Measurements from ENCODE around the gene FOXP1.
A peak's percentile ranks its signal among the peaks of the same experiment; 100 is the strongest.

FOXP1 gene

DNA sequence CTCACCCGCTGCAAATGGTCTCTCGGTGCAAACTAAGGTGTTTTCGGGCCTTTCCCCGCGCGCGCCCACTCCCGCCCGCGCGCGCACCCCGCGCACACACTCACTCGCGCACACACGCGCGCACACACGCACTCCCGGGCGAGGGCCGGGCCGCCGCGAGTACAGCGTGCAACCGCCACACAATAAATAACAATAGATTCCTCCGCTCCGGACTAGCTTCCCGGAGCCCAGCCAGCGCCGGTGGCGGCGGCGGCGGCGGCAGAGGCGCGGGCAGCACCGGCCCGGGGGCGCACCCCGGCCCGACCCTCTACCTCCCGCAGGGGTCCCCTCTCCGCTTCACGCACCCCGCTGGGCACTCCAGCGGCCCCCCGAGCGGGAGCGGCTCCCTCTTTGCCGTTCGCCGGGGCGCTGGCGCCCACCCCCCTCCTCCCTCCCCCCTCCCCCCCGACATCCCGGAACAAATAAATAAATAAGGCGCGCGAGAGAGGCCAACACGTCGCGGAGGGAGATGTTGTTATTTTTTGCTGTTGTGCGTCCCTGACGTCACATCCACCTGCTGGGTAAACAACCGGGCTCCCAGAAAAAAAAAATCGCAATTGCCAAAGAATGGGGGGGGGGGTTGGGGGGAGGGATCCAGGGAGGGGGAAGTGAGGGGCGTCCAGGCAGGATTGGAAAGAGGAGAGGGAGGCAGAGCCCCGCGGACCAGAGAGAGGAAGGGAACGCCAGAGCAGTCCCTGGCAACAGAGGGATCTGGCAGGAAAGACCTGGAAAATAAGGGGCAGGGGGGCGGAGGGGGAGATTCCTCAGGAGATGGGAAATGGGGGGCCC is at the start of gene FOXP1:
TSS of gene FOXP1 (minus strand) at position 163 of the 828 bp plus-strand sequence. CDS start 385,347 bp downstream, outside the sequence.
- peak; percentile 70 for DNase-seq

DNA sequence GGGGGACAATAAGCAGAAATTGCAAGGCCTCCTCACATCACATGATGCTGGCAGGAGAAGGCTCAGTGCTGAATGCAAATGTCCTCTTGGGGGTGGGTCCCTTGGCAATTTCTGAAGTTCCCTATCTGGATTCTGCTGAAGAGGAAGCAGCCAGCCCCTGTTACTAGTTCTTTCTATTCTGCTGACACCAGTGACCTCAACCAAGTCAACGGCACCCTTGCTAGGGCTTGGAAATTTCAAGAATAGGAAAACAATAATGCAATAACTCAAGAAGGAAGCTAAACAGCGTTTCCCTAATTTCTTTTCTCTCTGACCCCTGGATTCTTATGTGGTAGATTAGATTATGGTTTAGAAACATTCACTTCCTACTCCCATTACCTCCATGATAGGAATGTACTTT is 46.2 kb upstream of the FOXP1 start:
- no peak for DNase-seq

DNA sequence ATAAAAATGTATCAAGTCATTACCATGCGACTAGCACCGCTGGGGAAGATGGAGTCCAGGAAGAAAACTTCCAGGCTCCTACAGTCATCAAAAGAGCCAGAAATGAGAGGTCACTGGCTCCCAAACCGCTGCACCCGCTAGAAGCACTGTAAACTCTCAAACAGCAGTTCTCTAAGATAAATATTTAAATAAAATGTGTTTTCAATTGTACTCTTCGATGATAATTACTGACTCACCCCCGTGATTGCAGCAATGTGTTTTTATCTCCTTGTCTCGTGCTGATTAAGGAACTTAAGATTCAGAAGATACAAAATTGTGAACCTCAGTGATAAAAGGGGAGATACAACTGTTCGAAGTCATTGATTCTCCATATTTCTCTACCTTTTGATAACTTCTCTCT is 45.8 kb upstream of the FOXP1 start:
- DNase-seq, result no peak

DNA sequence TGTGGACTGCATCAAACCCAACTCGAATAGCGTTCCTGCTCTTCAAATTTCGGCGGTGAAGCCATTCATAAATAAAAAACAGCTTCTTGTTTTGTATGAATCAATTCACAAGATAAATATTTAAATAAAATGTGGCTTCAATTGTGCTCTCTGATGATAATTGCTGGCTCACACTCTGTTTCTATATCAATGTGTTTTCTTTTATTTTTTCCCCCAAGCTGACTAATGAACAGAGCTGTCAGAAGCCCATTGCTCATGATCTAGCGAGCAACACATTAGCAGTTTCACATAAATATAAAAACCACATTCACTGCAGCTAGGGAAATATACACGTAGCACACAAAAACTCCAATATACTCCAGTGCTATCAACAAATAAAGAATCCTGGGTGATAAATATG is 45.0 kb upstream of the FOXP1 start:
- no peak for DNase-seq

DNA sequence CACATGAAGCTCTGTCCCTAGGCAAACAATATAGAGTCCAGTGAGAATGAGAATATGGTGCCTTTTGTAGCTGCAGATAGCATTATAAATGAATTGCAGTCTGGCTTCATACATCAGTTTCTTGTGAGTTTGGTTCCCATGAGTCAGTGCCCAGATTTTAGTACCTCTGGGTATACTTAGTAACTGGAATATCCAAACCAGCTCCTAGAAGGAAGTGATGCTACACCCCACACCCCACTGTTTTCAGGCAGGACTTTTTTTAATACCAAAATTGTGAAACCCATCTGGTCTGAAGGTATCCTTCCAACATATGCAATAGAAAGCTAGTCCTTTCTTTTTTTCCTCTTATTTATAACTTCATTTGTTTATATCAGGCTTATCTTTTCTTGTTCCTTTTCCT is 42.1 kb upstream of the FOXP1 start:
- DNase-seq, result no peak

DNA sequence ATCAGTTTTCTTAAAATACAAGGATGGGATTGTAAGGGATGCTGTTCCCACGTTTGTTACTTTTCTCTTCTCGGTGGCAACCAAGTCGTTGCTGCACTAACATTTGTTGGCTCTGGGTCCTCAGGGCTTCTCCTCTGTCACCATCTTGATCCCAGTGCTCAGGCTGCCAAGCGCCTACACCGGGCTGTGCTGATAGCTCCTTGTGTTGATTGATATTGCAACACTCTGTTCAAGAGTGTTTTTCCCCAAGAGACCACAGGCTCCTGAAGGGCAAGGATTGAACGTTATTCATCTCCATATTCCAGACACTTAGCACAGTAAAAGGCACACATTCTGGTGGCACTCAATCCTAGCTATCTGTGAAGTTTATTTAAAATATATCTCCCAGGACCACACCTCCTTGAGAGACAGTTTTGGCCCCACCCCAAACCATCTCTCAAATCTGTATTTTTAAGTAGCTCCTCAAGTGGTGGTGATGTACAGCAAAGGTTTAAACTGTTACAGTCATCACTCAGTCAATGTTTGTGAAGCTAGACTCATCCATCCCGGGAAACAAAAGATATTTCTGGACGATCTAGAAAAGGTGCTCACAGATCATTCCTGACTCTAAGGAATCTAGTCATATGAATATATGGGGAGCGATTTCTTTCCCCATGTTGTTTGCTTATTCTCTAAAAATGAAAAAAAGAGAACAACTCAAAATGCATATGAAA is 38.5 kb upstream of the FOXP1 start:
- DNase-seq, result no peak

DNA sequence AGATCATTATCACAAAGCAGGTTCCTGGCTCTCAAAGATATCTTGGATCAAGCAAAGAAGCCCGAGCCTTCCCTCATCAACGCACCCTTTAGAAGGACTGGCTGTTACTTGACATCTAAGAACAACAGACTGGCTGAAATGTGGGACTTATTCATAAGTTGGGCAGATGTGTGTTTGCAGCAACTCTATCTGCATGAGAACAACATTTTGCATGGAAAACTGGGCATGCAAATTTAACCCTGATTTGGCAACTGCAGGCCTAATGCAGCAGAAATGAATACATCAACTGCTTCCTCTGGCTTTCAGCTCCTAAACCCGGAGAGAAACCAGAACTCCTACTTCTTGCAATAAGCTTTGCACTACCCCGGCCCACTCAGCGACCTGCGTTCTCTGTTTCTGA is 35.0 kb upstream of the FOXP1 start:
- no peak for DNase-seq

DNA sequence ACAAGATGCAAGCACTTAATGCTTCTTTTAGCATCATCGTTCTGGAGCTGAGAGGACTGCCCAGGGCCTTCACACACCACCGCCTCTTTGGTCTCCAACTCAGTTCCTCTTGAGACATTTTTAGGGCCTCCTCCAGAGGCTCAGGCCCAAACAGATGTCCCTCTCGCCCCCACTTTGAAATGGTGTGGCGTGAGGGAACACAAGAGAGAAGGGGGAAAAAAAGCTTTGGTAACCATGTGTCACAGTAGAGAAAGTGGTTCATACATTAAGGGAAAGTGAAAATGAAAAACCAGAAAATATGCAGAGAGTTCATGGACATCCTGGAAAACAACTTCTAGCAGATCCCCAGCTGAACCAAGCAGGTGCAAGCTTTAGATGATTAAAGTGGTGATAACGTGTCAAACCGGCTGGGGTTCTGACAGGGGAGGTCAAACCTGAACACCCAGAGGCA is 33.1 kb upstream of the FOXP1 start:
- no peak for DNase-seq

DNA sequence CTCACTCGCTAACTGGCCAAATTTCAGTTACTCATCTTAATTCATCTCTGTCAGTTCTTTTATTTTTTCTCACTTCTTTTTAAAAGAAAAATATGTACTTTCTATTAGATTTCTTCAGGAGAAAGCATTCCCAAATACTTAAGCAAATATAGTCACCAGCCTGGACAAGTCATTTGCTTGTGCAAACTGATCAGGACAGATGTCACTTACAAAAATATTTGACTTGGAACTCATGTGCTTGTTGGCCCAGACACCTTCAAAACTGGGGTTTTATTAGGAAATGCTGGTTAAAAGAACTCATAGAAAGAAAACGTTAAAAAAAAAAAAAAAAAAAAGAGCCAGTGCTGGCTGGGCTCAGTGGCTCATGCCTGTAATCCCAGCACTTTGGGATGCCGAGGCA is 31.3 kb upstream of the FOXP1 start:
- no peak for DNase-seq

DNA sequence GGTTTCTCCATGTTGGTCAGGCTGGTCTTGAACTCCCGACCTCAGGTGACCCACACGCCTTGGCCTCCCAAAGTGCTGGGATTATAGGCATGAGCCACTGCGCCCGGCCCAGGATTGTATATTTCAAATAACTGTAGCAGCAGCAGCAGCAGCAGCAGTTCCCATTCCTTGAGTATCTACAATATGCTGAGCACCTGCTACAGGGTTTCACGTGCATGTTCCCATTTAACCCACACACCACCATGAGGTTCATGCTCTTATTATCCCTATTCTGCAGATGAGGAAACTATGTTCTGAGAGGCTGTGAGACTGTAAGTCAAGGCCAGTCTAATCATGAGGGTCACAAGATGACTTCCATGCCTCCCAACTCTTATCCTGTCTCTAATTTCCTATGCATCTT is 30.9 kb upstream of the FOXP1 start:
- DNase-seq, result no peak

DNA sequence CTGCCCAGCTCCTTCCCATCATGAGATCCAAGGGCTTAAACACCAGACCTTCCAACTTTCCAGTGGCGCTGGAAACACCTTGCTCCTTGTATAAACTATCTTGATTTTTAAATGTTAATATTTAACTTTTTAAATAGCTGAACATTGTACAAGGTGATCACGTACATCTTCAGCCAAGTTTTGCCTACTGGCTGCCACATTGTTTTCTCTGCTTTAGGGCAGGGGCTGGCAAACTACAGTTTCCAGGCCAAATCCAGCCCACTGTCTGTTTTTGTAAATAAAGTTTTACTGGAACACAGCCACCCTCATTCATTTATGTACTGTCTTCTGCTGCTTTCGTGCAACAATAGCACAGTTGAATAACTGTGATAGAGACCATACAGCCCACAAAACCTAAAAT is 27.6 kb upstream of the FOXP1 start:
- no peak for DNase-seq

DNA sequence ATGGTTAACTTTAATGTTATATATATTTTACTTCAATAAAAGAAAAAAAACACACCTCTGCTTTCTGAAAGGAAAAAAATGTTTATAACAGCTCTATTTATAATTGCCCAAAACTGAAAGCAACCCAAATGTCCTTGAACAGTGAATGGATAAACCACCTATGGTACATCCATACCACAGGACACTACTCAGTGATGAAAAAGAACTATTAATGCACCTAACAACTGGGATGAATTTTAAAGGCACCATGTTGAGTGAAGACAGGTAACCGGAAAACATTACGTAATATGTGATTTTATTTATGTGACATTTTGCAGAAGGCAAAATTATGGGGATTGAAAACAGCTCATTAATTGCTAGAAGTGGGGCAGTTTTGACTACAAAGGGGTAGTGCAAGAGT is 23.8 kb upstream of the FOXP1 start:
- no peak for DNase-seq

DNA sequence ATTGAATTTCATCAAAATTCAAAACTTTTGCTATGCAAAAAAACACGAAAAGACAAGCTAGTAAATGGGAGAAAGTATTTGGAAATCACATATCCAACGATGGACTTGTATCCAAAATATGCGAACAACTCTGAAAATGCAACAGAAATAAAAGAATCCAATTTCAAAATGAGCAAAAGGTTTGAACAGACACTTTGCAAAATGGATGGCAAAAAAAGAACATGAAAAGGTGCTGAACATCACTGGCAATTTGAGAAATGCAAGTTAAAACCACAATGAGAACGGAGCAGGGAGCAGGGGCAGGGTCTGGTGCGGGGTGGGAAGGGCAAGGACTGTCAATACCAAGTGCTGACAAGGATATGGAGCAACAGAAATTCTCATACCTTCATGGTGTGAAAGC is 23.1 kb upstream of the FOXP1 start:
- no peak for DNase-seq

DNA sequence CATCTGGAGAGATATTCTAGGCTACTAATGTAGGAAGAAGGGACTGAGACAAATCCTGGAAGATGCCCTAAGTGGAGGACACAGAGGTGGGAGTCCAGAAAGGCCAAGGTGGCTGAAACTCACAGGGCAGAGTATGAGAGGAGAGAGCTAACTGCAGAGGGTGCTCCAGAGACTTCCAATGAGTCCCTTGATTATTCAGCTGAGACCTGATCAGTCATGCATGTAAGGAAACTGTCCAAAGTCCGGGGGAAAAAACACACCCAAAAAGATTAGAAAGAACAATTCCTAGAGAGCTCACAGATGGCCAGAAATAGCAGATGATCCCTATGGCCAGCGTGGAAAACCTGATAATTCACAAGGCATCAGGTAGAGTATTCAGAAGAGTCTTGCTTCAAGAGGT is 18.7 kb upstream of the FOXP1 start:
- no peak for DNase-seq

DNA sequence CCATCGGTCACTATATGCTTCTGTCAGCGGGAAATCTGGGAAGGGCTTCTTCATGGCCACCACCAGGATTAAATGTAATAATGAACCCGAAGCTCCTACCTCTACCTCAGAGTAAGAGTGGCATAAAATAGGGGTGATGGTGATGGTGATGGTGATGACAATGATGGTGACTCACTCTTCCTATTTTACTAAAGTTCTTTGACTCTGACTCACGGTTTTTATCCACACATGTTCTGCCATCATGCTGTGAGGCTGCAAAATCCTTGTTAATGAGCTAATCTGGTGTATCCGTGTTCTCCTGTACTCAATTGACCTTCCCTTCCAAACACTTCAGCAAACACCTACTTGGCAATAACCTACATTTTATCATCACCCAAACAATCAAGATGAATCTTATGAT is 18.3 kb upstream of the FOXP1 start:
- DNase-seq, result no peak

DNA sequence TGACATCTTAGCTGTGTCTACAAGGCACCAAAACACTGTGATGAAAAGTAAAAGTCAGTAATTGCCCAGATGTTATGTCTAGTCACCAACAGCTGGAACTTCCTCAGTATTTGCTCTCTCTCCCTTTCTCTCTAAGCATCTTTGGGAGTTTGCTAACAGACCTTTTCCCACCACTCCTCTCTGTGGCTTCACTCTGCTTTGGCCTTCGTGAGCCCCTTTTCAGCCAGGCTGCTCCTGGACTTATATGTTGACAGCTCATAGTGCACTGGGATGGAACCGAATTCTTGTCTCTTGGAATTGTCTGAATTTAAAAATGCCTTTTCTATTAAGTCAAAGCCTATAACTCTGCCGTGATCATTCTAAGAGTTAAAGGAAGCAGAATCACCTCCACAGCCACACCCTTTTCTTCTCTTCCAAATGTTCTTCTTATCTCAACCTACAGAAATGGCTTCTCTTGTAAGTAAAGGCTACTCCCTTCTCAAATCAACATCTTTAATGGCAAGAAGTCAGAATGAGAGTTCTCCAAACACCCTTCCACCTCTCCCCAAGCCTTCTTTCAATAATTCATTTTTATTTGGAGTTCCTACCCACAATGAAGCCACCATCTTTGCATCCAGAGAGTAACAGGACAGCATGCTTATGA is 17.2 kb upstream of the FOXP1 start:
- no peak for DNase-seq

DNA sequence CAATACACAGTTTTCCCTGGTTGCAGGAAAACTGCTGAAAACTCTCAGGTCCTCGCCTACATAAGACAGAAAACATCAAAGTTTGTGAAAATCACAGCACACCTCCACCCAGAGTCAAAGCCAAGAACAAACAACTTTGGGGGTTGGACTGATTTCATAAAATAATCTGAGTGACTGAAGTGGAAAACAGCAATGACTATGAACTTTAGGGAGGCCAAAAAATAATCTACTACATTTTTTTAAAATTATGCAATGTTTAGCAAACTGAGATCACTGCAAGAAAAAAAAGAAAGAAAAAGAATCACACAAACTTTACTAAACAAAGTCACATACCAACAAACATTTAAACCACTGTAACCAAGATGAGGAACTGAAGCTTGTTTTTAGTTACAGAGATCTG is 15.9 kb upstream of the FOXP1 start:
- no peak for DNase-seq

DNA sequence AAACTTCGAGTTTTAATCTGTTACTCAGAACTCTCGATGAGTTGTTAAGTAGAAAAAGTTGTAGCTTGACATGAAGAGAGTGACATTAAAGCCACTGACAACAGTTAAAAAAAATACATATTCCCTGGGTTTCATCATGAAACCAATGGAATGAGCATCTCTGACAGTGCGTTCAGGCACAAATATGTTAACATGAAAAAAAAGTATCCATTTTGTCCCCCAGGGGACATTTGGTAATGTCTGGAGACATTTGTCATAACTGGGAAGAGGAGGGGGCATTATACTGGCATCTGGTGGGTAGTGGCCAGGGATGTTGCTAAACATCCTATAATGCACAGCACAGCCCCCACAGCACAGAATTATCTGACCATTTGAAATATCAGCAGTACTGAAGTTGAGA is 14.8 kb upstream of the FOXP1 start:
- no peak for DNase-seq

DNA sequence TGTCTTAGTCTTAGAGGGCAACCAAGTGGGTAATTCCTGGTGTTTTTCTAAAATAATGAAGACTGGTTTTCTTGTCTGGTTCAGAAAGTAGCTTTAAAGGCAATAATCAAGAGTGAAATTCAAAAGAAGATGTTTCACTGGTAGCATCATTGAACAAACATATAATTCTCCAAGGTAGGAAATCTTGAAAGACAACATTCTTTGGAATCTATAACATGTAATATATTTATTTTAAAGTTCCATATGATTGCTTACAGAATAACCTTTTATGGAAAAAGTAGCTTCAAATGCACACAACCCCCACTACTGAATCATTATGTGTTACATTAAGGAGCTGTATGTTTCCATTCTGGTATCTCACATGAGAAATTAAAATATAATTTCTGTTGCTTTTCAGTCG is 13.8 kb upstream of the FOXP1 start:
- DNase-seq, result no peak

DNA sequence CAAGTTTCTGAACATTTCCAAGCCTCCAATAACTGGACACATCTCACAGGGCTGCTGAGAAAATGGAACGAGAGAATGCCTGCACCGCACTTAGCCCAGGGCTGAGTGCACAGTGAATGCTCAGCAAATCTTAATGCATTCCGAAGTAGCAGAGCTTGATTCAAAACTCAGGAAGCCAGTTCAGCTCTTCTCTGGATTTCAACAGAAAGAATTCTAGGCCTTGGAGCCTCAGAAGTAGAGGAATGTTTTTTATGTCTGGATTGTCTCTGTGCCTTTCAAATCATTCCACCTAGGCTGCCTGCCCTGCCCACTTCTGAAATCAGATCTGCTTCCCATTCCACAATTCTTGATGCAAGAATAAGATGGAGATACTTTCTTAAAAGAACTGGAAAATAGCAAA is 9.6 kb upstream of the FOXP1 start:
- no peak for DNase-seq

DNA sequence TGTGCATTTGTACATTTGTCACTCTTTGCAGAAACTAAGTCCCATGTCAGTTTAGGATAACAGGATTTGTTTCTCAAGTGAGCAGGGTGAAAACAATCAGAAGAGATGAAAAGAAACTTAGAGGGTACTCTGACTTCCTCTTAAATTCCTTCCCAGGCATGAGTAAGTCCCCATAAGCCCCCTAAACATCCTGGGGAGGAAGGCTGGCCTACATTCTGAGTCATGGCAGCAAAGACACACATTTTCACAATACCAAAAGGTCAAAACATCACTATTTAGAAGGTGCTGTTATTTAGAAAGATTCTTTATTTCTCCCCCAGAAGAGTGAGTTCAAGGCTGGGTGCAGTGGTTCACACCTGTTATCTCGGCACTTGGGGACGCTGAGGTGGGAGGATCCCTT is 7.6 kb upstream of the FOXP1 start:
- no peak for DNase-seq

DNA sequence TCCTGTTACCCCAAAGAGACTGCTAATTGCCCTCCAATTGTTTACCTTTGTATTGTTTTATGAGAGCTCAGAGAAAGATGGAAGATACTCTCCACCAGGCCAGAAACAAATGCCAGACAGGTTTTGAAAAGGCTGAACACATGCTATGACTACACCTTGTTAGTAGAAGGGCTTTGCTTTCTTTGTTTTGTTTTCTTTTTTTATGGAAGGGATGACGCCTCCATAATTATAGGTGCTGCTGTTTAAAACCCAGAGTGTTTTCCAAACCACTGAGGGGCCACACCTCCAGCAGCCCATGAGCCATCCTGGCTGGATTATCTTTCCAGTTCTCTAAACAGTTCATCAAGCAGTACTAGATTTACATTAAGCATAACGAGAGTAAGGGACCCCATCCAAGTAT is 5.6 kb upstream of the FOXP1 start:
- DNase-seq, result no peak

DNA sequence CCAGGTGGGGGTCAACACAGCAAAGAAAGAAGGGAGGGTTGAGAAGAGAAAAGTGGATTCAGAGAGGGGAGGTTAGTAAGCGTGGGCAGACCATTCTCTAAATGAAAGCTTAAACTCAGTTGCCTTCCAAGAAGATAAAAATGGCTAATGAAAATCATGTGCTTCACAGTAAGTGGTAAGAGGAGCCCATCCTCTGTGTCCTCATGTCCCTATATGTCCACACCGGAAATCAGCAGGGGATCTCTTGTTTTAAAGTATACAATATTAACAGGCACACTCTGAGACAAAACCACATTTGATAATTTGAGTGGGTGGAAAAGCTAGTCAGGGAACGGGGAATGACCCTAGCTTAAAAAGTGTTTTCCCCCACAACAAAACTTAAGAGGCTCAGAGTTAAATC is 4.4 kb upstream of the FOXP1 start:
- no peak for DNase-seq

DNA sequence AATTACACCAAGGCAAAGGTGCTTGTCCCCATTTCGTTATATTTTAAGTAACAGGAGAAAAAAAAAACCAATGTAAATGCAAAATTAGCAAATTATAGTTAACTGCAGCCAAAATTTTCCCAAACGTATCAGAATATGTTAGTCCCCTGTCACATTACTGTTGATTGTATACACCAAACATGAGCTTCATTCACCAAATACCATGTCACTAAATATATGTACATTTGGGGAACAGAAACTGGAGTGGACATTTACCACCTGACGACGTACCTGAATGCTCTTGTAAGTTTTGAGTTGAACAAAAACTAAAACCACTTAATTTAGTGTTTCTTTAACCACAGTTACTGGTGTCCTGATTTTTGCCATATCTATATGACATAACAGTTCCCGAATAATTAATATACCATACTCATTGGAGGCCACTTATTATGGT is 3.3 kb upstream of the FOXP1 start:
- DNase-seq, result no peak

All from stimulated activated CD8-positive, alpha-beta memory T cell treated with anti-CD3 and anti-CD28 coated beads, Interleukin-4, amount 100 ng/mL, for 48 hours (primary cell).